ENCODE measurements around the gene SDCBP2.

SDCBP2 gene

DNA sequence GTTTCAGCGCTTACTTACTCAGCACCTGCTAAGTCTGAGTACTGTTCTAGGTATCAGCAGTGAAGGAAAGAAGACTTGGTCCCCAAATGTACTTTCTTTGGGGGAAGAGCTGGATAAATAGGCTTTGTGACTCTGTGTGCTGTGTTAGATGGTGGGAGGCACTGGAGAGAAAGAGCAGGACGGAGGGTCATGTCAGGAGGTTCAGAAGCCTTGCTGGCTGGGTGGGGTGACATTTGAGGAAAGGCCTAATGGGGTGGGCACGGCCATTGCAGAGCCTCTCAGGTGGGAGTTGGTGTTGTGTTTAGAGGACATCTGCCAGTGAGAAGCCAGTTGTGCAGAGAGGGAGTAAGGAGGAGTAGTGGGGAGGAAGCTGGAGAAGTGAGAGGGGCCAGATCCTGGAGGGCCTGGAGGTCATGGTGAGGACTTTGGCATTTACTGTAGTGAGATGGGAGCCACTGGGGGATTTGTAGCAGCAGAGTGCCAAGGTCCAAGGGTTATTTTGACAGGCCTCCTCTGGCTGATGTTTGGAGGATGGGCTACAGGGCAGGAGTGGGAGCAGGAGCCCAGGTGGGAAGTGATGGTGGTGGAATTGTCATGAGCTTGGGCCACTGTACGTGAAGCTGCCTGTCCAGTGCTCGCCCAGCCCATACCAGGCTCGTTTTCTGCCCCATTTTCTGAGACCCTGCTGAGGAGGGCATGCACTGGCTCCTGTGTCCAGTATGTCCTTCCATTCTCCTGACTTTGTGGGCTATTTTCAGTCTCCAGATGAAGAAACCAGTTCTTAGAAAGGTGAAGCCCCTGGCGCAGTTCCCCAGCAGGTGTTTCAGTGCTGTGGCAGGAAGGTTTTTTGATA lies 886 bp downstream of the SDCBP2 start:
- DNase-seq: no peak

GRCh38 chr20:1327241-1327653 lies 1.7 kb downstream of the SDCBP2 start:
- DNase-seq: no peak

DNA sequence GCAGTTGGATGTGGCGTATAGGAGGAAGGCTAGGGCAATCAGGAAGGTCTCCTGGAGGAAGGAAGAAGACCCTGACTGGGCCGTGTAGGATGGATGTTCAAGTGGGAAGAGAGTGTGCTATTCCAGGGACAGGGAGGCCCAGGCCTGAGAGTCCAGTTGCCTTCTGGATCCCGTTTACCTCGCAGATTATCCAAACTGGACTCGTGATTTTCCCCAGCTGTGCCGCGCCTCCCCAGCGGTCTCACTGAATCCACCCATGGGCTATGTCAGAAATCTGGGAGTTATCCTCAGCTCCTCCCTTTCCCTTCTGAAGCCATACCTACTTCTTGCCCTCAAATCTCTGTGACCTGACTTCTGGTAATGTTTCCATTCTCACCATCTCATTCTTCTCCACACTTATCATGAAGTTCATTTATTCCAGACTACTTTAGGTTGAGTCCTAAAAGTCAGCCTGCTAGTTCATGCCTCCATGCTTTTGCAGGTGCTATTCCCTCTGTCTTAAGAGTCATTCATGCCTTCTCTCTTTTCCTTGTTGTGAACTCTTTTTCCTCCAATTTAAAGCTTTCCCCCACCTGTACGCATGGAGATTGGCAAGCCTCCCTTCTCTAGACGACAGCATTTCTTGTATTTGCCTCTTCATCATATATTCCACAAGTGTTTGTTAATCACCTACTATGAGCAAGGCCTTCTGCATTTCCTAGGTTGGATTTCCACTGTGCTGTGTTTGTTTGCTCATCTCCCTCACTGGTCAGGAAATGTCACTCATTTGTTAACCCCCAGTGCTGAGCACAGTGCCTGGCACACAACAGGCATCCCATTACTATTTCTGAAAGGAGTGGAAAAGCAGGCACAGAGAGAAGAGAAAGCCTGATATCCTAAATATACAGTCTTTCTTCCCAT lies 2.7 kb downstream of the SDCBP2 start:
- DNase-seq: no peak

- DNase-seq: peak; percentile 64 to 73
These were observed 3.5 kb downstream of the SDCBP2 start for GRCh38 chr20:1325173-1326030.

DNA sequence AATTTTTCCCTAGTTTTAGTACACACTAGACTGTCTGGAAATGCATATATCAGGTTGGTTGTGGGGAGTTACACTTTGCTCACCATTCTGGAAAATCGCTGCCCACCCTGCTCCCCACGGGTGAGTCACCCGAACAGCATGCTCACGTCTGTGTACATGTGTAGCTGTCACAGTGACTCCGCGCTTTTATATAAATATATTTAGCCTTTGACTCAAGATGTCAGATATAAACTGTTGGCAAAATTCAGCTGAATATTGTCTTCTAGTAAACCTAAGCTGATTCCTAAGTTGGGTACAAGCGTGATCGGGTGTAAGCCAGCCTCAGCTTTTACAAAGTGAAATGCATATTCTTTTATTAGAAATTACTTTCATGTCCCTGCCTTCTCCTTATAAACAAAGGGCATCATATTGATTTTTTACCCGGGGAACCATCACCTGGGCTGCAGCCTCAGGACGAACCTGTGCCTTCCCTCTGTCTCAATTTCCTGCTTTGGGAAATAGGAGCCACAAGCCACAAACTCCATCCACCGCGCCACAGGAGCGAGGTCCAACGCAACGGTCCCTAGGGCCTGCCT lies 4.3 kb downstream of the SDCBP2 start:
- DNase-seq: no peak

GRCh38 chr20:1323830-1324597 lies 4.9 kb downstream of the SDCBP2 start:
- no peak for DNase-seq

GRCh38 chr20:1323256-1323655 lies 5.7 kb downstream of the SDCBP2 start:
- DNase-seq: no peak

- no peak for DNase-seq
These were observed 6.3 kb downstream of the SDCBP2 start for GRCh38 chr20:1322511-1323245.

DNA sequence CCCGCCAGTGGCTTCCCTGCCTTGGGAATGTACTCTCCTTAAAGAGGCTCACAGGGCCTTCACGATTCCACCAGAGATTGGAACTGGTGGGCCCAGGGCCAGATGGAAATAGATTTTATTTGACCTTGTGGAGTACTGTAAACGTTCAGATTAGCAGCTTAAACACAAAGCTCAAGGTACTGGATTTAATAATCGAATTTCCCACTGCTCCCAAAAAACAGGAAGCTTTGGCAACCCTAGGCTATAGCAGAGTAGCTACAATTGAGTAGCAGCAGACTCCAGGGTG lies 7.3 kb downstream of the SDCBP2 start:
- DNase-seq: no peak

DNA sequence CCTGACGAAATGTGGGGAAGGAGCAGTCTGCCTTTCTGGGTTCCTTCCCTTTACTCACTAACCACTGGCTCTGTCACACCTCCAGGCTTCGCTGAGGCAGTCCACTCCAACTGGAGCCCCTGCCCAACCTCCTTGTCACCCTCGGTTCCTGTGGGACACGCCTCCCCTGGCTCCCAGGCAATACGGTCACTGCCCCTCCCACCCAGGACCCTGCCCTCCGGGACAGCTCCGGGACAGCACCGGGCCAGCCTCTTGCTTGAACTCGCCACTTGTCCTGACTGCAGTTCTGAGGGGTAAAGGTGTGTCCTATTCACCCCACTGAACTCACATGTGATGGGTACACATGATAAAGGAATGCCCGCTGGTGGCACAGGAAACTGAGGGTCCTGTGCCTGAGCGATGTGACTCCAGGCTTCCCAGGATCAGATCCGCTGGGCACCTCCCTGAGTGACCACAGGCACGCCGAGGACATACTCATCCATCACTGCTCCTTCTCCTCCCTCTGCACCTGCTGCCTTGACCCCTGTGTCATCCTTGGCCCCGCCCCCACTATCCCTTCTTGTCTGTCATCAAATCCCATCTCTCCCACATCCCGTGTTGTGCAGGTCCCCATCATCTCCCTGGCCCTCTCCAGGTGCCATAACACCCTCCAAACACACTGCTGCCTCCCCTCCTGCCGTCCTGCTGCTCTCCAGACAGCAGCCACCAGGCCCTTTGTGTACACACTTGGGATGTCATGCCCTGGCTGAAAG lies 7.9 kb downstream of the SDCBP2 start:
- DNase-seq: no peak

- no peak for DNase-seq
These were observed 8.9 kb downstream of the SDCBP2 start for GRCh38 chr20:1320016-1320415.

DNA sequence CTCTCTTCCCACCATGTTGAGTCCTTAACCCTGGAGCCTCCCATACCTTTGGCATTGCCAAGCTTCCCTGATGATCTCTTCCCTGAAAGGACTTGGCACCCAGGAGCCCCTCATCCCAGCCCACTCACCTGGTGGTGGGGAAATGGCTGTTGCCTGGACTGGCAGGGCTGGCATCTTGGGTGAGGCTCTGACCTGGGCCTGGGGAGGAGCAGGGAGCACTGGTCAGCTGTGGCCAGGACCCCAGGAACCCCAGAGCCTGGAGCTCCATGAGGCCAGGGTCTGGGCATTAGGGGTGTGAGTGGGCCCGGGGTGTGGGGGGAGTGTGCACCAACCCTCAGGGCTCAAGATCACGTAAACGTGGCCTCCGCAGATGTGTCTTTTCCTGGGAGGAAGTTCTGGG lies 9.5 kb downstream of the SDCBP2 start:
- DNase-seq: no peak

- DNase-seq: no peak
These were observed 9.9 kb downstream of the SDCBP2 start for GRCh38 chr20:1319051-1319450.

DNA sequence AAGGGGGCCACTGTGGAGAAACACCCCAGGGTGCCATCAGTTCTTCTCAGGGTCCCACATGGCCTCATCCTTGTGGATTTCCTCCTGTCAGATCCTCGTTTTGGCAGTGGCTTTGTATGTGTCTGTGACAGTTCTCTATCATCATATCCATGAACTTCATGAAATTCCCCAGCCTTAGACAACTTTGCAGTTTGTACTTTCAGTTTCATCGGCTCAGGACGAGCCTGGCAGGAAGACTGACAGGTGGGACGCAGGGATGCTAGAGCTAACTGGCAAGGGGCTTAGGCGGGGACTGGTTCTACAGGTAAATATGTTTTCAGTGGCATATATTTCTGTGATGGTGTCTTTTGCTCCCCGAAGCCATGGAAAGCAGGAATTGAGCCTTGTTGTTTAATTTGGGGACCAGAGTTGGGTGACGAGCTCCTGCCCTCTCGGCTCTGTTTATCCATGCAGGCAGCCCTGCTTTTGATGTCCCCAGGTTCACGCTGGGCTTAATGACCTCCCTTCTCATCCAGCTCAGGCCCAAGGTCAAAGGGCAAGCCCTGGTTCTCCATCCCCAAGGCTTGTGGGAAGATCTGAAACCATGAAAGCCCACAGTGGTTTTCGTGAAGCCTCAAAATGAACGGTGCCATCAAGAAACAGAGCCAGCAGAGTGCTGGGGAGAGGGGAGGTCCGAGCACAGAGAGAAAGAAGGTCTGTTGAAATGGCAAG lies 11.2 kb downstream of the SDCBP2 start:
- no peak for DNase-seq

DNA sequence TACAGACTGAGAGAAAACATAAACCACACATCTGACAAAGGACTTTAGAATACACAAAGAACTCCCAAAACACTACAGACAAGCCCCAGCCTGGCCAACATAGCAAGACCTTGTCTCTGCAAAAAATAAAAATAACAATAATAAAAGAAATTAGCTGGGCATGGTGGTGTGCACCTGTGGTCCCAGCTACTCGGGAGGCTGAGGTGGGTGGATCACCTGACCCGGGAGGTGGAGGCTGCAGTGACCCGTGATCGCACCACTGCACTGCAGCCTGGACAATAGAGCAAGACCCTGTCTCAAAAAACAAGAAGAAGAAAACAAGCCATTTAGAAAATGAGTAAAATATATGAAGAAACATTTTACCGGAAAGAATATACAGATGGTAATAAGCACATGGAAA lies 13.1 kb downstream of the SDCBP2 start:
- DNase-seq: no peak

- peak in 1 of 2 experiments; percentile 30 for DNase-seq
These were observed 15.5 kb downstream of the SDCBP2 start for GRCh38 chr20:1313236-1313964.

DNA sequence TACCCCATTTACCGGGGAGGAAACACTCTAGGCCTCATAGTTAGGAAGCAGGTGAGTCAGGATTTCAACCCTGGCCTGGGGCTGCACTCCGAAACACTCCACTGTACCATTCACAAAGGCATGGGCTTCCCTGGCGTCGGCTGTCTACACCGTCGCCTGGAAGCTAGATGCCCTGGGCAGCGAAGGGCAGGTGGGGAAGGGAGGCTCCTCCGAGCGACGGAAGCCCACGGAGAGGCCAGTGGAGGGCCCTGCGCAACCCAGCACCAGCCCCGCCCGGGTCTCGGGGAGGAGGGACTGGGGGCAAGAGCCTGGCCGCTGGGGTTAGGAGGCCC lies 16.1 kb downstream of the SDCBP2 start:
- DNase-seq: no peak

DNA sequence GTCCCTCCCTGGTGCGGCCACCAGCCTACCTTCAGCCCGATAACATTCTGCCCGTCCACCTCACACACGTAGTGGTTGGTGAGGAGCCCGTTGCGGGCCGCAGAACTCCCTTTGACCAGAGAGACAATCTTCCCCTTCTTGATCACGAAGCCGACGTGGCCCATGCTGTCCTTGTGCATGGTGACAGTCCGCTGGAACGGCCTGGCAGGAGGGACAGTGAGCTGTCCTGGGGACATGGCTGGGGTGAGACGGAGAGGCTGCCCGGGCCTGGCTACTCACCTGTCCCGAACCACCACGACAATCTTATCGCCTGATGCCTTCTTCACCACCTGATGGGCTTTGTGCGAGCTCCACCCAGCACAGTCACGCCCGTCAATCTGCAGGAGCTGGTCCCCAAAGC lies 16.6 kb downstream of the SDCBP2 start:
- DNase-seq: no peak

DNA sequence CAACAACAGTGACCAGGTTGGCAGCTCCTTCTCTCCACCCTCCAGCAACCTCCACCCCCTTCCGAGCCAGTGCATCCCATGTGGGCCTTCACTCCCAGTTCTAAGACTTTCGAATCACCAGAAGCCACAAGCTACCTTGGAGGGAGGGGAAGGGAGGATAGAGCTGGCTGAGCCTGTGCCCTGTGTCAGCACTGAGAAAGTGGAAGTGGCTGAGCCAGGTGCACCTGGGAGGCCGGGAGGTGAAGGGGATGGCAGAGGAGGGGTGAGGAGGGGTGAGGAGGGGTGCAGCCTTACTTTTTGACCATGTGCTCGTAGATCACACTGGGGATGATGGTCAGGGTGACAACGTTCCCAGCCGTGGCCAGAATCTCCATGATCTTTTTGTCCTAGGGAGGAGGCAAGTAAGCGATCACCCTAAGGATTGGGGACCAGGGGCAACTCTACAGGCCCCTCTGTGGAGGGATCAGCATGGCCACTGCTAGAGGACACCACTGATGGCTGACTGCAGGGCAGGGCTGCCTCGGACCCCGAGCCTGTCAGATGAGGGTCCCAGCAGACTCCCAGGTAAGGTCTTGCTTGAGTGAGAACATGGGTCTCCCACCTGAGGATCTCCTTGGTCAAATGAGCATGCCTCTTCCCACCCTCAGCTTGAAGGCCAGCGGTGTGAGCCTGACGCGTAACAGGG lies 18.3 kb downstream of the SDCBP2 start:
- no peak for DNase-seq
